Mesenchymal stem cell (in vitro differentiated cells and primary cell): Measurements from ENCODE around the gene EME1.
"Not testable (repeated sequence)": the region's sequence is repeated elsewhere in the genome, so short reads cannot be mapped to it uniquely, and the experiment has no call there.

Experiments
- DNase-seq: peaks from one replicate; pipeline ENCODE4 v3.0.0-alpha.2; 2013
- H2AFZ ChIP-seq: one replicate; pipeline ENCODE4 v1.6.1; 2013; ENCODE audit warnings: low read depth, mild to moderate bottlenecking, control low read depth, inconsistent platforms, low read length, moderate library complexity
- H2AK5ac ChIP-seq: 2 replicates; pipeline ENCODE4 v1.6.1; 2013; ENCODE audit warnings: low read length, moderate library complexity, mild to moderate bottlenecking, inconsistent platforms; ENCODE audit not compliant: severe bottlenecking
- H2BK120ac ChIP-seq: one replicate; pipeline ENCODE4 v1.6.1; 2013; ENCODE audit warnings: low read depth, mild to moderate bottlenecking, inconsistent platforms, low read length, moderate library complexity
- H2BK12ac ChIP-seq, 2 experiments: one replicate each; pipeline ENCODE4 v1.6.1; 2013; ENCODE audit warnings: inconsistent platforms in 2 of 2, low read length in 2 of 2, mild to moderate bottlenecking in 2 of 2, moderate library complexity in 2 of 2, control low read depth in 1 of 2
- H2BK15ac ChIP-seq: one replicate; pipeline ENCODE4 v1.6.1; 2013; ENCODE audit warnings: mild to moderate bottlenecking, low read depth, inconsistent platforms; ENCODE audit not compliant: poor library complexity, severe bottlenecking
- H2BK5ac ChIP-seq: 2 replicates; pipeline ENCODE4 v1.6.1; 2013; ENCODE audit warnings: low read depth, mild to moderate bottlenecking, low read length, control low read depth, inconsistent platforms; ENCODE audit not compliant: poor library complexity, severe bottlenecking
- H3K14ac ChIP-seq, 2 experiments: one replicate each; pipeline ENCODE4 v1.6.1; 2013; ENCODE audit warnings: inconsistent platforms in 2 of 2, low read length in 2 of 2, control low read depth in 1 of 2, mild to moderate bottlenecking in 1 of 2, moderate library complexity in 1 of 2
- H3K18ac ChIP-seq, 2 experiments: one replicate each; pipeline ENCODE4 v1.6.1; 2013; ENCODE audit warnings: inconsistent platforms in 2 of 2, low read length in 2 of 2, control low read depth in 1 of 2, low read depth in 1 of 2, mild to moderate bottlenecking in 1 of 2
- H3K23ac ChIP-seq, 2 experiments: one replicate each; pipeline ENCODE4 v1.6.1; 2013; ENCODE audit warnings: inconsistent platforms in 2 of 2, low read length in 2 of 2, mild to moderate bottlenecking in 2 of 2, moderate library complexity in 2 of 2, control low read depth in 1 of 2
- H3K27ac ChIP-seq: 2 replicates; pipeline ENCODE4 v1.5.1; 2013; ENCODE audit warnings: mild to moderate bottlenecking, moderate library complexity, low read length, control low read depth, inconsistent platforms; ENCODE audit not compliant: poor library complexity, severe bottlenecking
- H3K27me3 ChIP-seq, 2 experiments: 2 replicates each; pipeline versions ENCODE4 v1.6.1 to v1.7.0; 2013; ENCODE audit warnings: low read length in 2 of 2, mild to moderate bottlenecking in 2 of 2, moderate library complexity in 2 of 2, control low read depth in 1 of 2, inconsistent platforms in 1 of 2; ENCODE audit not compliant: control insufficient read depth in 1 of 2, insufficient read depth in 1 of 2
- H3K36me3 ChIP-seq, 2 experiments: 2 replicates each; pipeline versions ENCODE4 v1.6.1 to v1.7.0; 2013; ENCODE audit warnings: low read length in 2 of 2, control low read depth in 1 of 2, inconsistent platforms in 1 of 2, low read depth in 1 of 2, mild to moderate bottlenecking in 1 of 2; ENCODE audit not compliant: insufficient read depth in 2 of 2, control insufficient read depth in 1 of 2
- H3K4ac ChIP-seq, 2 experiments: one replicate each; pipeline ENCODE4 v1.6.1; 2013; ENCODE audit warnings: inconsistent platforms in 2 of 2, low read length in 2 of 2, mild to moderate bottlenecking in 2 of 2, moderate library complexity in 2 of 2, control low read depth in 1 of 2, low read depth in 1 of 2
- H3K4me1 ChIP-seq: 2 replicates; pipeline ENCODE4 v1.6.1; 2013; ENCODE audit warnings: low read depth, low read length, control low read depth; ENCODE audit not compliant: control insufficient read depth, insufficient read depth
- H3K4me2 ChIP-seq: 2 replicates; pipeline ENCODE4 v1.6.1; 2013; ENCODE audit warnings: low read length, mild to moderate bottlenecking, inconsistent platforms; ENCODE audit not compliant: poor library complexity, severe bottlenecking
- H3K4me3 ChIP-seq, 2 experiments: 2 replicates each; pipeline versions ENCODE4 v1.5.1 to v1.7.0; 2013; ENCODE audit warnings: low read length in 2 of 2, mild to moderate bottlenecking in 2 of 2, control low read depth in 1 of 2, low read depth in 1 of 2; ENCODE audit not compliant: insufficient read depth in 1 of 2
- H3K79me1 ChIP-seq: replicated peaks from 2 replicates; pipeline ENCODE4 v1.6.1; 2013; ENCODE audit warnings: mild to moderate bottlenecking, control low read depth, low read length, inconsistent platforms; ENCODE audit not compliant: poor library complexity, severe bottlenecking
- H3K9ac ChIP-seq: 2 replicates; pipeline ENCODE4 v1.7.0; 2013; ENCODE audit warnings: mild to moderate bottlenecking, low read length, moderate library complexity
- H3K9me3 ChIP-seq: 2 replicates; pipeline ENCODE4 v1.7.0; 2013; ENCODE audit warnings: mild to moderate bottlenecking, low read length; ENCODE audit not compliant: control insufficient read depth
- H4K8ac ChIP-seq: one replicate; pipeline ENCODE4 v1.6.1; 2013; ENCODE audit warnings: inconsistent platforms, mild to moderate bottlenecking, low read length, moderate library complexity
- H4K91ac ChIP-seq: one replicate; pipeline ENCODE4 v1.6.1; 2013; ENCODE audit warnings: mild to moderate bottlenecking, low read length, inconsistent platforms
- WGBS: methylation state at CpG from one replicate; pipeline ENCODE4 v1.1.7; 2013; ENCODE audit warnings: mixed read lengths; 5-methylcytosine and 5-hydroxymethylcytosine counted together

EME1 gene

DNA sequence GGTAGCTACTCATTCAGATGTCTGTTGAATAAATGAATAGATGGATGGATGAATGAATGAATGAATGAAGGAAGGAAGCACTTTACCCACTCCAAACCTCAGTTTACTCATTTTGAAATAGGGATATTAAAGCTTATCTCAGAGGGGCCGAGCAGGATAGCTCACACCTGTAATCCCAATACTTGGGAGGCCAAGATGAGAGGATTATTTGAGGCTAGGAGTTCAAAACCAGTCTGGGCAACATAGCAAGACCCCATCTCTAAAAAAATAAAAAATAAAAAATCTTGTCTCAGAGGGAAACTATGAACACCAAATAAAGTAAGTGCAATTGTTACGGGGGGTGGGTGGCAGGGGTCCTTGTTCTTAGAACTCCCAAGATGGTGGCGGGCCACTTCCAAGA, 25.6 kb downstream of the EME1 start:
- not testable (repeated sequence) for H2BK120ac ChIP-seq, H3K79me1 ChIP-seq, H3K9ac ChIP-seq, H3K4me2 ChIP-seq, H3K9me3 ChIP-seq, DNase-seq, H4K8ac ChIP-seq, H2AFZ ChIP-seq, H3K4me3 ChIP-seq, H2BK12ac ChIP-seq, H3K14ac ChIP-seq, H3K4me1 ChIP-seq, H3K18ac ChIP-seq, H3K27ac ChIP-seq, H2BK15ac ChIP-seq, H3K4ac ChIP-seq, H2AK5ac ChIP-seq, H3K27me3 ChIP-seq, H3K23ac ChIP-seq, H4K91ac ChIP-seq, H2BK5ac ChIP-seq
- peaks cover 11 to 15% of the 10 kb centered on the region in 2 experiments for H3K36me3 ChIP-seq
- 100% methylated on average over 2 of the region's 3 CpGs for WGBS

DNA sequence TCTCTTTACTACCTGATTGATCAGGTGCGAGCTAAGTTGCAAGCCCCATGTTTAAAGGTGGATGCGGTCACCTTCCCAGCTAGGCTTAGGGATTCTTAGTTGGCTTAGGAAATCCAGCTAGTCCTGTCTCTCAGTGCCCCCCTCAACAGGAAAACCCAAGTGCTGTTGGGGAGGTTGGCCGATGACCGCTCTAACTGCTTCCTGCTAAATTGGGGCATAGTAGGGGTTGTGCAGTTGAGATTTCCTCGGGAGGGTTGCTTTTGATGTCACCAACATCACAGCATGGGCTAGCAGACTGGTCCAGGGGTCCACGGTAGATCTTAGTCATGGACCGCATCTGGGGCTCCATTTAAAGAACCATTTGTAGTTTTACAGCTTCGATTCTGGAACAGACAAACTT, 26.6 kb downstream of the EME1 start:
- H3K4ac ChIP-seq, H3K79me1 ChIP-seq, H3K18ac ChIP-seq, H3K23ac ChIP-seq, H3K27me3 ChIP-seq, H2AFZ ChIP-seq, H4K8ac ChIP-seq, H3K14ac ChIP-seq, H3K4me3 ChIP-seq, H3K9ac ChIP-seq, H3K9me3 ChIP-seq, H2BK15ac ChIP-seq, H4K91ac ChIP-seq, H3K27ac ChIP-seq, H3K4me2 ChIP-seq, H3K36me3 ChIP-seq, H2BK5ac ChIP-seq, H2BK120ac ChIP-seq, H3K4me1 ChIP-seq, H2AK5ac ChIP-seq, DNase-seq, H2BK12ac ChIP-seq: not testable (repeated sequence)
- WGBS = 92% methylated on average over 8 of the region's 8 CpGs

DNA sequence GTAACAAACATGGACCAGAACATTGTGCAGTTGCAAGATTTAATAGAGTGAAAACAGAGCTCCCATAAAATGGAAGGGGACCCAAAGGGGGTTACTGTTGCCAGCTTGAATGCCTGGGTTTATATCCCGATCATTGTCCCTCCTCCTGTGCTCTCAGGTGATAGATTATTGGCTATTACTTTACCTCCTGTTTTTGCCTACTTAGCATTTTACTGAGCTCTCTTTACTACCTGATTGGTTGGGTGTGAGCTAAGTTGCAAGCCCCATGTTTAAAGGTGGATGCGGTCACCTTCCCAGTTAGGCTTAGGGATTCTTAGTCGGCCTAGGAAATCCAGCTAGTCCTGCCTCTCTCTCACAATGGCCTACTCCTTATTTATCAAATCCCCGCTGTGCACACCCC, 32.3 kb downstream of the EME1 start:
- not testable (repeated sequence) for H3K9ac ChIP-seq, H2BK15ac ChIP-seq, H2AFZ ChIP-seq, H3K14ac ChIP-seq, H2BK12ac ChIP-seq, H3K27ac ChIP-seq, H4K8ac ChIP-seq, H3K4me2 ChIP-seq, H3K4ac ChIP-seq, H2BK5ac ChIP-seq, H3K4me3 ChIP-seq, H3K18ac ChIP-seq, DNase-seq, H4K91ac ChIP-seq, H3K4me1 ChIP-seq, H3K36me3 ChIP-seq, H3K79me1 ChIP-seq, H3K9me3 ChIP-seq, H2AK5ac ChIP-seq, H3K23ac ChIP-seq, H2BK120ac ChIP-seq
- whole genome bisulfite sequencing = 86% methylated on average over 3 of the region's 4 CpGs
- peaks cover 9 to 27% of the 10 kb centered on the region in 2 experiments for H3K27me3 ChIP-seq

DNA sequence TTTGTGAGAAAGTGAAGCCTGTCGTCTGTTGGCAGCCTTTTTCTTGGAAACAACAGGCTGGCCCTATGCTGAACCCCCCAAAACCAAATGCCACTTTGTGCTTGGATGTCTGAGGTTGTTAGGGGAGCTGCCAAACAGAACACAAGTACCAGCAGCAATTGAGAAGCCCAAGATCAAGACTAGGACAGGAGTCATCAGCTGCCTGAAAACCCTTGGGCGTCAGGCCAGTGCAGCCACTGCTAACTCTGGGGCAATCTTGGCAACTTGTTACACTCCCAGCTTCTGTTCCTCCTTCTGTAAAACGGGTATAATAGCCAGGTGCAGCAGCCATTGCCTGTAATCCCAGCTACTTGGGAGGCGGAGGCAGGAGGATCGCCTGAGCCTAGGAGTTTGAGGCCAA, 33.5 kb downstream of the EME1 start:
- WGBS = 71% methylated on average over 5 of the region's 5 CpGs
- no peaks in the 10 kb centered on the region for H3K36me3 ChIP-seq
- no peak overlapping the region for H3K23ac ChIP-seq

More for the DNA sequence above, 33.5 kb downstream of the EME1 start:
- Histone ChIP-seq H3K18ac (no peak overlapping the region), H3K79me1 (no peaks in the 10 kb centered on the region), H4K91ac (no peak overlapping the region), H3K27ac (no peak overlapping the region), H3K27me3 (peaks cover 9 to 27% of the 10 kb centered on the region in 2 experiments), H3K9ac (no peak overlapping the region), H2BK5ac (no peak overlapping the region), H2BK120ac (no peak overlapping the region), H3K4ac (no peak overlapping the region), H4K8ac (no peak overlapping the region), H3K4me3 (no peak overlapping the region), H2BK12ac (no peak overlapping the region), H2AK5ac (no peak overlapping the region), H3K14ac (no peak overlapping the region), H3K4me2 (no peak overlapping the region), H3K4me1 (peaks cover 2% of the 10 kb centered on the region), H2AFZ (no peak overlapping the region), H2BK15ac (no peak overlapping the region), H3K9me3 (no peaks in the 10 kb centered on the region)
- DNase-seq = no peak
